Measurements from ENCODE around the gene HSD17B14. TPM values are rescaled to one million over a fixed set of nuclear protein-coding genes. Genes with fewer than 3 reads are reported as not detected.
"Not testable (repeated sequence)": the region's sequence is repeated elsewhere in the genome, so short reads cannot be mapped to it uniquely, and the experiment has no call there.

The HSD17B14 gene
- total RNA-seq, 2 donors from 2014 or later: 0.44 TPM; not detected in 1

DNA sequence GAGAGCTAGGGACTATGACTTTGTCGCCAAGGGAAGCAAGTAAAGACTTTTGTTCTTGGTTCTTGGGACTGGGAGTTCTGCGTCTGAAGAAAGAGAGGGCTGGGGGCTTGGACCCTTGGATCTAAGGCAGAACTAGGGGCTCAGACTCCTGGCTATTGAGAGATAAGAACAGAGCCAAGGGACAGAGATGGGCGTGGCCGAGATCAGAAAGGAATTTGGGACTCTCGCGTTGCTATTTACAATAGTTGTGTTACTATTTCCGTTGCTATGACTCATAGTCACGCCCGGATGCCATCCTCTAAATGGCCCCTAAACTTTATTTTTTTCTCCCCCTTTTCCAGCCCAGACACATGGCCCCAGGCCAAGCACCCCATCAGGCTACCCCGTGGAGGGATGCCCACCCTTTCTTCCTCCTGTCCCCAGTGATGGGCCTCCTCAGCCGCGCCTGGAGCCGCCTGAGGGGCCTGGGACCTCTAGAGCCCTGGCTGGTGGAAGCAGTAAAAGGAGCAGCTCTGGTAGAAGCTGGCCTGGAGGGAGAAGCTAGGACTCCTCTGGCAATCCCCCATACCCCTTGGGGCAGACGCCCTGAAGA lies 36.7 kb upstream of the HSD17B14 start:
- no peaks in the 10 kb centered on the region for H3K9me3 ChIP-seq (ENCODE audit: control insufficient read depth, low read length, poor library complexity, severe bottlenecking)
- H3K36me3 Mint-ChIP-seq (ENCODE audit: low read depth): peaks cover 31% of the 10 kb centered on the region
- peaks cover 5% of the 10 kb centered on the region for H3K27me3 Mint-ChIP-seq
- DNase-seq (peak; percentile 39 to 70 (median 63)), ATAC-seq (peak; percentile 38)
- peak overlapping the region; percentile 99 for H3K27ac Mint-ChIP-seq
- H3K4me3 Mint-ChIP-seq: peak overlapping the region; percentile 95
- peaks cover 53% of the 10 kb centered on the region for H3K4me1 Mint-ChIP-seq

DNA sequence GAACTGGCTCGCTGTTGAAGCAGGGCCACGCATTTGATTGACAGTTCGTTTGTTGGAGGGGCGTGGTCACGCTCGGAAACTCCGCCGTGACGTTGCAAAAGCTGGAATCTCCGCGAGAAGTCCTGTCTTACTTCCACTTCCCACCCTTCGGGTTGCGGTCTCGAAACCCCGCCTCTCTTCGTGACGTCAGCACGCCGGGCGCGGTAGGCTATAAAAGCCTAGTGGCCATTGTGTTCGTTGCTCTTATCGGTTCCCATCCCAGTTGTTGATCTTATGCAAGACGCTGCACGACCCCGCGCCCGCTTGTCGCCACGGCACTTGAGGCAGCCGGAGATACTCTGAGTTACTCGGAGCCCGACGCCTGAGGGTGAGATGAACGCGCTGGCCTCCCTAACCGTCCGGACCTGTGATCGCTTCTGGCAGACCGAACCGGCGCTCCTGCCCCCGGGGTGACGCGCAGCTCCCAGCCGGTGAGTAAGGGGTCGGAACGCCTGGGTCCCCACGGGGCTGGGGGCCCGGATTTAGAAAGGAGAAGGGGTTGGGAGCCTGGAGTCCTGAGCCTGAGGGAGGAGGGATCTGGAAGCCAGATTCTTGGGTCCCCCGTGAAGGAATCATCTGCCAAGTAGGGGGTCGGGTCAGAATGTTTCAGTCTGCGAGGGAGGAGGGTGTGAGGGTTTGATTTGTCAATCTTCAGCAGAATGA lies 36.0 kb upstream of the HSD17B14 start, which contains the start of gene PPP1R15A:
Gene PPP1R15A (plus strand): TSS at position 240 of the 702 bp plus-strand sequence. CDS start 813 bp downstream, outside the sequence.
- H3K9me3 ChIP-seq (ENCODE audit: control insufficient read depth, low read length, poor library complexity, severe bottlenecking): no peaks in the 10 kb centered on the region
- peaks cover 9% of the 10 kb centered on the region for H3K27me3 Mint-ChIP-seq
- DNase-seq: peak; percentile 87 to 100 (median 96)
- H3K27ac Mint-ChIP-seq: peak within 1 kb of the TSS; percentile 99
- peak; percentile 50 for ATAC-seq
- H3K4me1 Mint-ChIP-seq: peaks cover 48% of the 10 kb centered on the region
- peak within 1 kb of the TSS; percentile 95 for H3K4me3 Mint-ChIP-seq
- peaks cover 31% of the 10 kb centered on the region for H3K36me3 Mint-ChIP-seq (ENCODE audit: low read depth)

DNA sequence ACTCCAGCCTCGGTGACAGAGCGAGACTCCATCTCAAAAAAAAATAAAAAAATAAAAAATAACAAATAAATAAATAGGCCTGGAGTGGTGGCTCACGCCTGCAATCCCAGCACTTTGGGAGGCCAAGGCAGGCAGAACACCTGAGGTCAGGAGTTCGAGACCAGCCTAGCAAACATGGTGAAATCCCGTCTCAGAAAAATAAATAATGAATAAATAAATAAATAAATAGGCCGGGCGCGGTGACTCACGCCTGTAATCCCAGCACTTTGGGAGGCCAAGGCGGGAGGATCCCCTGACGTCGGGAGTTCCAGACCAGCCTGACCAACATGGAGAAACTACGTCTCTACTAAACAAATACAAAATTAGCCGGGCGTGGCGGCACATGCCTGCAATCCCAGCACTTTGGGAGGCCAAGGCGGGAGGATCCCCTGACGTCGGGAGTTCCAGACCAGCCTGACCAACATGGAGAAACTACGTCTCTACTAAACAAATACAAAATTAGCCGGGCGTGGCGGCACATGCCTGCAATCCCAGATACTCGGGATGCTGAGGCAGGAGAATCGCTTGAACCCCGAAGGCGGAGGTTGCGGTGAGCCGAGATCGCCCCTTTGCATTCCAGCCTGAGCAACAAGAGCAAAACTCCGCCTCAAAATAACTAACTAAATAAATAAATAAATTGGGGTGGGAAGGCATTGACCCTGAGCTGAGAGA lies 35.3 kb upstream of the HSD17B14 start:
- Mint-ChIP-seq H3K36me3 (ENCODE audit: low read depth) (peaks cover 31% of the 10 kb centered on the region), H3K4me1 (peaks cover 46% of the 10 kb centered on the region), H3K27me3 (peaks cover 16% of the 10 kb centered on the region), H3K4me3 (peak overlapping the region; percentile 95), H3K27ac (peak overlapping the region; percentile 99)
- not testable (repeated sequence) for DNase-seq; ATAC-seq; H3K9me3 ChIP-seq (ENCODE audit: control insufficient read depth, low read length, poor library complexity, severe bottlenecking)

DNA sequence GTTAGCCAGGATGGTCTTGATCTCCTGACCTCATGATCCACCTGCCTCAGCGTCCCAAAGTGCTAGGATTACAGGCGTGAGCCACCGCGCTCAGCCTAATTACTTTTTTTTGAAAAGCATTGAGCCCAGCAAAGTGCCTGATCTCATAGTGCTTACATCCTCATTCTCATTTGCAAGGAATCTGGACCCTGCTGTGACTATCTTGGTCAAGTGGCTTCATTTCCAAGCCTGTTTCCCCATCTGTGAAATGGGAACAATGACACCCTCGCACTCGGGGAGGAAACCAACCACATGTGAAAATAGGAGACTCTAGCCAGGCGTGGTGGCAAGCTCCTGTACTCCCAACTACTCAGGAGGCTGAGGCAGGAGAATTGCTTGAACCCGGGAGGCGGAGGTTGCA lies 33.8 kb upstream of the HSD17B14 start:
- DNase-seq (no peak), ATAC-seq (no peak)
- H3K9me3 ChIP-seq (ENCODE audit: control insufficient read depth, low read length, poor library complexity, severe bottlenecking): no peaks in the 10 kb centered on the region
- peaks cover 21% of the 10 kb centered on the region for H3K27me3 Mint-ChIP-seq
- H3K27ac Mint-ChIP-seq: no peak overlapping the region
- peaks cover 26% of the 10 kb centered on the region for H3K36me3 Mint-ChIP-seq (ENCODE audit: low read depth)
- H3K4me1 Mint-ChIP-seq: peaks cover 31% of the 10 kb centered on the region
- H3K4me3 Mint-ChIP-seq: no peak overlapping the region

DNA sequence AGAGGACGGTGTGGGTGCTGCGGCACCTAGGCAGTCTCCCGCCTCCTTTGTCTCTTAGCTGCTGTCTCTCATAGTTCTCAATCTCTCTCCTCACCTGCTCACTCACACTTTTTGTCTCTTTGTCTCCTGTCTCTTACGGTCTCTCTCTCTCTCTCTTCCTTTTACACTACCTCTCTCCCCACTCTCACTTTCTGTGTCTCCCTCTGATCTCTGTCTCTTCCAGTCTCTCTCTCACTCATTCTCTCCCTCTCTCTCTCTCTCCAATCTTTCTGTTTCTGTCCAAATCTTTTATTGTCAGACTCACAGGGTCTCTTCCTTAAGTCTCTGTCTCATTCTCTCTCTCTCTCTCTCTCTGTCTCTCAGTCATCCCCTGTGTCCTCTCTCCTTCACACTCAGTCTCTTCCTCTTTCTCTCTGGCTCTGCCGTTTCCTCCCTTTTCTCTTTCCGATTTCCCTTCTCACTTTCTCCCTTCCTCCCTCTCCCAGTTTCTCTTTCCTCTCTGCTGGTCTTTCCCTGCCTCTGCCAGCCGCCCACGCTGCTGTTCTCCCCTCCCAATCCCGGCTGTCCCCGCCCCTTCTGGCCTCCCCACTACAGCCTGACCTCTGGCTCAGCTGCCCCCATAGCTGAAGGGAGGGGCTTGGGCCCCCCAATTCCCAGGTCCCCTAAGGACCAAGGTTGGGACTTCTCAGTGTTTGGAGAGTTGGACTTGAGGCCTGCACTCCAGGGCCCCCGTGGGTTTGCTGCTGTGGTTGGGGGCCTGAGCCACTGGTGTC lies 32.0 kb upstream of the HSD17B14 start, which contains the start of gene PLEKHA4:
Gene PLEKHA4 (minus strand): TSS at position 504 of the 773 bp plus-strand sequence. CDS start 997 bp downstream, outside the sequence.
- no peaks in the 10 kb centered on the region for H3K9me3 ChIP-seq (ENCODE audit: control insufficient read depth, low read length, poor library complexity, severe bottlenecking)
- Mint-ChIP-seq H3K27ac (peak within 1 kb of the TSS; percentile 57), H3K27me3 (peaks cover 21% of the 10 kb centered on the region), H3K4me1 (peaks cover 17% of the 10 kb centered on the region), H3K4me3 (no peak within 1 kb of the TSS), H3K36me3 (ENCODE audit: low read depth) (peaks cover 14% of the 10 kb centered on the region)
- no peak for ATAC-seq
- no peak for DNase-seq

DNA sequence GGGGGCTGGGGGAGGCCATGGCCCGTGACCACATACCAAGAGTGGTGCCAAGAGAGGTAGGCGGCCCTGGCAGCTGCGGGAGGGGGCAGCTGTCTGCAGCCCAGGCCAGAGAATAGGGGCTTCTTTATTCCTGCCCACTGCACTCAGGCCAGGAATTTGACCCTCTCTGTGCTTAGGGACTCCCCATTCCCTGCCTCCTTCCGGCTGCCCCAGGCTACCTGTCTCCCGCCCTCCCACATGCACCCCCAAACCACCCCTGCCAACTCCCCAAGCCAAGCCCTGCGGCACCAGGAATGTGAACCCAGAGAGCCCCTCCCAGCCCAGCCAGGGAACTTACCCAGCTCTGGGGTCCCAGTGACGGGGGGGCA lies 31.4 kb upstream of the HSD17B14 start:
- no peaks in the 10 kb centered on the region for H3K9me3 ChIP-seq (ENCODE audit: control insufficient read depth, low read length, poor library complexity, severe bottlenecking)
- H3K27me3 Mint-ChIP-seq: peaks cover 21% of the 10 kb centered on the region
- ATAC-seq (no peak), DNase-seq (no peak)
- peaks cover 9% of the 10 kb centered on the region for H3K36me3 Mint-ChIP-seq (ENCODE audit: low read depth)
- H3K4me3 Mint-ChIP-seq: no peak overlapping the region
- H3K27ac Mint-ChIP-seq: peak overlapping the region; percentile 57
- peaks cover 11% of the 10 kb centered on the region for H3K4me1 Mint-ChIP-seq

DNA sequence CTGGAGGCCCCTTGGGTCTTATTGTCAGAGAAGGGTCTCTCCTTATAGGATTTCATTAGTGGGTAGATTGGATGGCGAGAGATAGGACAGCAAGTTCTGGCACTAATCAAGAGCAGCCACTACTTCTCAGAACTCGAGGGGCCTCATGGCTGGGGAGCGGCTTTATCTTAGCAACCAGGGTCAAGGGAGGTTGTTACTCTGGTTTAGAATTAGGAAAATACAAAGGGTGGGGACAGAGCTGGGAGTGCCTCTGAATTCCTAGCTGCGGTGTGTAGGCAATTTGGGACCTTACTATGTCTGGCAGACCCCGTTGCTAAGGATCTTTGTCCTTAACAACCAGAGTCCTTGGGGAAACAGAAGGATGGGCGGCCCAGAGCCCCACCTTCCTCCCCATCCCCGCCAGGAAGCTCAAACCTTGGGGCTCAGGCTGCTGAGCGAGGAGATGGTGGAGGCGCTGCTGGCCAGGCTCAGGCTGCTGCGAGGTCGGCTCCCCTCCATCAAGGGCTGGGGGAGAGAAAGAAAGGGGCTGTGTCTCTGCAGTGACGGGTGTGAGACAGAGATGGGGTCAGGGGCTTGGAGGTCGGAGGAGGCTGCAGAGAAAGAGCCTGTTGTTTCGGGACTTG lies 30.9 kb upstream of the HSD17B14 start:
- H3K4me3 Mint-ChIP-seq: no peak overlapping the region
- DNase-seq (no peak), ATAC-seq (no peak)
- H3K27ac Mint-ChIP-seq: no peak overlapping the region
- peaks cover 6% of the 10 kb centered on the region for H3K36me3 Mint-ChIP-seq (ENCODE audit: low read depth)
- no peaks in the 10 kb centered on the region for H3K9me3 ChIP-seq (ENCODE audit: control insufficient read depth, low read length, poor library complexity, severe bottlenecking)
- peaks cover 21% of the 10 kb centered on the region for H3K27me3 Mint-ChIP-seq
- peaks cover 8% of the 10 kb centered on the region for H3K4me1 Mint-ChIP-seq

DNA sequence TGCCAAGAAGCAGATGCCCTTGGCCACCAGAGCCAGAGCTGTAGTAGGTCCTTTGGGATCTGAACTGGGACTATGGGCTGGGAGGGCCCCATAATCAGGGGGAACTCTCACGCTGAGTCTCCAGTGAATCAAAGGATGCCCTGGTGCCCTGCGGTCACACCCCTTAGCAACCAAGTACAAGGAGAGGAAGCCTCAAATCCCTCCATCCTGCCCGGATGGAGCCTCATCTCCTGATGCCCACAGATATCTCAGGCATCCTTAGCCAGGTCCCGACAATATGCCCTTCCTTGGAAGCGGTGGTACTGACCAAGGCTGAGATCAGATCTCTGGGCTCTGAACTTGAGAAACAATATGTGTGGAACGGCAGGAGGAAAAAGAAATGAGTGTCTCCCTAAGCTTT lies 30.4 kb upstream of the HSD17B14 start:
- peaks cover 5% of the 10 kb centered on the region for H3K36me3 Mint-ChIP-seq (ENCODE audit: low read depth)
- no peak for ATAC-seq

DNA sequence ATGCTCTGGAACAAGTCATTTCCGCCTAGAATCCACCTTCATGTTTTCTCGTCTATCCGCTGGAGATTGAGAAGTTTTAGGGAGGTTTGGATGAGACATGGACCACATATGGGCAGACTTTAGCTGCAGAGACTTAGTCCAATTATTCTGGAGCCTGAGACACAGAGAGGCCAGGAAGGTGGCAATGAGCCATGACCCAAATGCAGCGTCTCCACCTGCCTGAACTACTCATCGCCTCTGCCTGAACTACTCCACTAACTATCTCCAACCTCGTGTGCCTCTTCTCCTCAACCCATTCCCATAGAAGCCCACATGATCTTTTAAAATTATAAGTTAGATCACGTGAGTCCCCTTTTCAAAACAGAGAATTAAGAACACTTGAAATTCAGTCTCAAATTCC lies 26.5 kb upstream of the HSD17B14 start:
- ATAC-seq (no peak), DNase-seq (no peak)
- Mint-ChIP-seq H3K27ac (no peak overlapping the region), H3K4me3 (no peak overlapping the region), H3K36me3 (ENCODE audit: low read depth) (no peaks in the 10 kb centered on the region), H3K4me1 (peaks cover 8% of the 10 kb centered on the region), H3K27me3 (peaks cover 15% of the 10 kb centered on the region)
- H3K9me3 ChIP-seq (ENCODE audit: control insufficient read depth, low read length, poor library complexity, severe bottlenecking): no peaks in the 10 kb centered on the region

More for the DNA sequence above, 30.4 kb upstream of the HSD17B14 start:
- Mint-ChIP-seq H3K4me1 (peaks cover 5% of the 10 kb centered on the region), H3K27me3 (peaks cover 21% of the 10 kb centered on the region), H3K4me3 (no peak overlapping the region), H3K27ac (no peak overlapping the region)
- H3K9me3 ChIP-seq (ENCODE audit: control insufficient read depth, low read length, poor library complexity, severe bottlenecking): no peaks in the 10 kb centered on the region
- no peak for DNase-seq

DNA sequence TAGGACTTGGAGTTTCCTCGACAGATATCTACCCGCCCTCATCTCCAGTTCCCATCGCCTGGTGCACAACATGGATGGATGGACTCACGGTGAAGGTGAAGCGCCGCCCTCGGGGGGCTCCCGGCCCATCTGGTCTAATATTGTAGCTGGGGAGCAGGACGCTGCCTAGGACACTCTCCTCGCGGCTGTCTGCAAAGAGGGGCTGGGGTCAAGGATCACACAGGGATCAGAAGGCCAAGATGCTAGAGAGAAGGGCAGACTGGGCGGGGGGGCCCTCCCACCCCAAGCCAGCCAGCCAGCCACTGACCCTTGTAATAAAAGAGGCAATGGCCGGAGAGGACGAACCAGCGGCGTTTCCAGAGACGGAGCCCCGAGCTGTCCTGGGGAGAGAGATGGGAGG lies 25.0 kb upstream of the HSD17B14 start:
- DNase-seq: no peak
- Mint-ChIP-seq H3K27me3 (peaks cover 3% of the 10 kb centered on the region), H3K4me1 (peaks cover 8% of the 10 kb centered on the region), H3K36me3 (ENCODE audit: low read depth) (no peaks in the 10 kb centered on the region), H3K4me3 (no peak overlapping the region), H3K27ac (no peak overlapping the region)
- ATAC-seq: no peak
- H3K9me3 ChIP-seq (ENCODE audit: control insufficient read depth, low read length, poor library complexity, severe bottlenecking): no peaks in the 10 kb centered on the region

DNA sequence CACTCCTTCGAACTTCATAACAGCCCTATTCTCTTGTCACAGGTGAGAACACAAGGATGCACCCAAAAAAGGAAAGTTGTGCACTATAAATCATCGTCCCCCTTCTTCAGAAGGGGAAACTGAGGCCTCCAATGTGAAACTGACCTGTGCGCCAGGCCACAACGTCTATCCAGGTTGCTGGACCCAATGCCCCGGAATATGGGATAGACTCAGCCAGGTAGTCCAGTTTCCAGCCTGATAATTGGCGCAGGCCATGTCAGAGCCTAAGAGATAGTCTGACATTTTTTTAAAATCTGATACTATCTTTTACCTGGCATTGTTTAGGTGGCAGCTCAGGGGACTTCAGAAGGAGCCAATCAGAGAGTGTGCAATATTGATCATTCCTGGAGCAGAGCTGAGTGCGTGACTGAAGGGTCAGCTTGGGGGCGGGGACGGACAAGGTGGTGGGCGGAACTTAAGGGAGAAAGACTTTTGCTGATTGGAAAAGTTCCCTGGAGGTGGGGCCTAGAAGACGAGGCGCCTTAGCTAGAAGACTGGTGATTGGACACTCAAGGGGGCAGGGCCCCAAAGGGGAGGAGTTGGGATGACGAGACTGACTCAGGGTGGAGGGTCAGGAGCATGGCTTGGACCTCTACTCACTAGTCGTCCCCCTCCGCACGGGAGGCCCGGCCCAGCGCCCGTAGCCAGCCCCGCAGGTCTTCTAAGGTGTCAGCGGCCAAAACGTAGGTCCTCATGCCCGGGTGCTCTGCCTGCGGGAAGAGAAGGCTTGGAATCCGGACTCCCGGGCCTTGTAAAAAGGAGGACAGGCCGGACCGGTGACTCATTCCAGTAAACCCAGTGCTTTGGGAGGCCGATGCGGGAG lies 23.7 kb upstream of the HSD17B14 start:
- H3K27ac Mint-ChIP-seq: no peak overlapping the region
- no peak for ATAC-seq
- H3K36me3 Mint-ChIP-seq (ENCODE audit: low read depth): no peaks in the 10 kb centered on the region

More for the DNA sequence above, 23.7 kb upstream of the HSD17B14 start:
- no peak for DNase-seq
- Mint-ChIP-seq H3K27me3 (no peaks in the 10 kb centered on the region), H3K4me3 (peak overlapping the region; percentile 92), H3K4me1 (peaks cover 8% of the 10 kb centered on the region)
- no peaks in the 10 kb centered on the region for H3K9me3 ChIP-seq (ENCODE audit: control insufficient read depth, low read length, poor library complexity, severe bottlenecking)

All from T-helper 17 cell (primary cell).